GM21723 (cell line): ENCODE measurements around the gene TUBAL3.
A peak's percentile ranks its signal among the peaks of the same experiment; 100 is the strongest.

ENCODE experiments used
- ATAC-seq: cut with Tn5 transposase; IDR thresholded peaks from one replicate; pipeline ENCODE4 v1.9.1; 2021; ENCODE audit warnings: mild to moderate bottlenecking, moderate library complexity; ENCODE audit not compliant: unreplicated experiment

TUBAL3 gene

DNA sequence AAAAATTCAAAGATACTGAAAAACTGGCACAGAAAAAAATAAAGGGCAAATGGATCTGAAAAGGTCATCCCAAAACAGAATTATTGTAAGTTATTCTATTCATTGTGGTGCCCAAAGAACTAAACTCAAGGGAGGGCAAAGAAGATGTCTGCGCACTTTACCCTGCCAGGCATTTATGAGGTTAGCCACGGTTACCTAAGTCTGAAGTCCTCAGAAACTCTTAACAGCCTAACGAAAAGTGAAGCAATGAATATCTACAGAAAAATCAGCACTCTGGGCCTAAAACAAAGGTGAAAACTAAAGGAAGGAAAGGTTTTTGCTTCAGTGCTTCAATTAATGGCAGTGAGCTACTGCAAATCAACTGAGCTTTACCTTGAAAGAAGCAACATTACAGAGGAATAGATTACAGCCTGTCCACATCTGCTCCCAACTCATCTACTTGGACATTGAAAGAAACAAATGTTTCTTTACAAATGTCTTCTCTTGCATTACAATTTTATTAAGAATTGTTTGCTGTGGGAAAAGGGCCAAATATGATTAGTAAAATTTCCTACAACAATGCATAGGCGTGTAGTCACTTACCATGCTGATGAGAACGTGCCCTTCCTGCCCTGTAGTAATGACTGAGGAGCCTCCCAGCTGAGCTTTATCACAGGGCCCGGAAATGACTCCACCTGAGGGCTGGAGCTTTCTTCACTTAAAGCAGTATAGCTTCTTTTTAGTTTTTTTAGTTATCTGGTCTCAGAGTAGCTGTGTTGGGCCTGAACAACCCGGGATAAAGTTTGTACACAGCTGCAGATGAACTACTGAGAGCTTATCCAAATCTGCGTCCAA is at the start of gene TUBAL3:
Gene TUBAL3, minus strand, starts transcription at position 621 of the 834 bp plus-strand sequence. Its CDS starts 36 bp downstream, at position 585.
- no peak for ATAC-seq

DNA sequence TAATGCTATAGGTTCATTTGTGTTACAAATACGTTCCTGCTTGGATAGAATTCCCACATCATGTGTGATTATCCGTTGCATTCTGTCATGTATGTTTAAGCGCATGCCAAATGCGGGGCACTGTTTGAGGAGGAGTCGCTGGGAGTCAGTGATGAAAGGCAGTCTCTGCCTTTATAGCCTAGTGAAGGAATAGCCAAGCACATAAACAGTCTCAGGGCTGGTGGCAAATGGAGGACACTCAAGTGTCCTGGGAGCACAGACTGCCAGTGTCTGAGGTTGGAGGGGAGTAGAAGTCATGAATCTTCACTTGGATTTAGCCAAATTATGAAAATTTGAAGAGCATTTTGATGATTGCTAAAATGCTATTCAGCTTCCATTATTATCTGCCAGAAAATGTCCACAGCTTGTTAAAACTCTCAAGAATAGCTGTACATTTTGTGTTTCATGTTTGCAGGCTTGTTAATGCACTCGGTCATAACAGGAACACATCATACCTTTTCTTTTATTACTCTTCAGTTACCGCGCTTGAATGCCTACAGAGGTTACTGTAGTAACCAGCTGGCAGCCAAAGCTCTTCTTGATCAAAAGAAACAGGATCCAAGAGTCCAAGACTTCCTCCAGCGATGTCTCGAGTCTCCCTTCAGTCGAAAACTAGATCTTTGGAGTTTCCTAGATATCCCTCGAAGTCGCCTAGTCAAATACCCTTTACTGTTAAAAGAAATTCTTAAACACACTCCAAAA is 49.3 kb upstream of the TUBAL3 start:
- ATAC-seq, result no peak

DNA sequence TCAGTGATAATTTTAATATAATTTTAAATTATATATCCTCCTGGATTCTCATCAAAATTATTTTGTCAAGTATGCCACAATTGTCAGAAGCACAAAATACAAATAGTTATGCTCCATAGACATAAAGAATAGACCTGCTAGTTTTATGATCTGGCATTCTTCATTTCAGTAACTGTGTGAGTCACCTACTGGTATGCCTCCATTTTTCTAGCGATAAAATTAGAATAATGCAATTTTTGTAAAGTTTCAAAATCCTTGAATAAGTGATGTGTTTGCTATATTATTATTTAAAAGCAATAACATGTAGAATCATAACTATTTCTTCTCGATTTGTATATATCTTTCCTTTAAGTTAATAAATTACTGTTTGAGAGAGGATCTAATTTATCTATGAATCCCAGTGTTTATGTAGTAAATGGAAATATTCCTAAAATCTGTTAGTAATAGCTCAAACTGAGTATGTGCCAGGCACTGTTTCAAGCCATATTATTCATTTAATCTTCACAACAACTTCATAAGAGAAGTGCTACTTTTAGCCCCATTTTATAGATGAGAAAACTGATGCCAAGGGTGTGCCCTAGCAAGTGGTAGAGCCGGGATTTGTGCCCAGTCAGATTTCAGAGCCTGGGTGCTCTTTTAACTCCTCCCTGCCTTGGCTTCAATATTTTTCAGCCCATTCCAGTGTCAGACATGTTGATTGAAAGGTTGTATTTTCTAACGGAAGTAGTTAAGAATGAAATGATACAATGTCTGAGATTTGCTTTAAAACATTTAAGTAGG is 46.2 kb upstream of the TUBAL3 start:
- ATAC-seq, result no peak

DNA sequence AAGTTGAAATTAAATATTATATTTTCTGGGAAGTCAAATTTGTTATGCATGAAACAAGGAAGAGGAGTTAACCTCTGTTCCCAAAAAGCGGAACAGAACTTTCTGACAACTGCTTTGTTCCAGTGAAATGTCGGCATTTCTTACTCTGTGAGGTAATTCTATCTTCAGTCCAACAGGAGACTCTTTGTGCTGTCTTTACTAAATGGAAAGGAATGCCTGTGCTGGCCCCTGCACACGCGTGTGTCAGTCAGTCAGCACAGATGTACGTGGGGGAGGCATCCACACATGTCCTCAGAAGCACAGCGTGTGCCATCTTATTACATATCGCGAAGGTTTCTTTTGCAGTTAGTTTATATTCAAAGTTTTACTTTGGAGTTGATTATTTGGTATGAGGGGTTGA is 45.2 kb upstream of the TUBAL3 start:
- no peak for ATAC-seq

DNA sequence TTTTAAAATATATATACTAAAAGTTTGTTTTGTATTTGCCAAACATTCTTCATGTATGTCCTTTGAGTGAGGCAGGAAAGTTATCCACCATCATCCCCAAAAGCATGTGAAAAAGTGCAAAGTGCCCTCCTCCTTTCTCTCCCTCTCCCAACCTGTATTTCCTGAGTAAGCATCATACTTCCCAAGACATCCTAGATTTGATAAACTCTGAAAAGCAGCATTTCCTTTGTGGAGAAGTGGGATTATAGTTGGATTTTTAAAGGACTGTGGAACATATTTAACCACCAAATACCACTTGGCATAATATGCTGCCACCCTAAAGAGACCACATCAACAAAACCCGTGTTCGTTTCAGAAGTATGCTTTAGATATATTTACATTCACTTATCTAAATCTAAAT is 44.6 kb upstream of the TUBAL3 start:
- no peak for ATAC-seq

DNA sequence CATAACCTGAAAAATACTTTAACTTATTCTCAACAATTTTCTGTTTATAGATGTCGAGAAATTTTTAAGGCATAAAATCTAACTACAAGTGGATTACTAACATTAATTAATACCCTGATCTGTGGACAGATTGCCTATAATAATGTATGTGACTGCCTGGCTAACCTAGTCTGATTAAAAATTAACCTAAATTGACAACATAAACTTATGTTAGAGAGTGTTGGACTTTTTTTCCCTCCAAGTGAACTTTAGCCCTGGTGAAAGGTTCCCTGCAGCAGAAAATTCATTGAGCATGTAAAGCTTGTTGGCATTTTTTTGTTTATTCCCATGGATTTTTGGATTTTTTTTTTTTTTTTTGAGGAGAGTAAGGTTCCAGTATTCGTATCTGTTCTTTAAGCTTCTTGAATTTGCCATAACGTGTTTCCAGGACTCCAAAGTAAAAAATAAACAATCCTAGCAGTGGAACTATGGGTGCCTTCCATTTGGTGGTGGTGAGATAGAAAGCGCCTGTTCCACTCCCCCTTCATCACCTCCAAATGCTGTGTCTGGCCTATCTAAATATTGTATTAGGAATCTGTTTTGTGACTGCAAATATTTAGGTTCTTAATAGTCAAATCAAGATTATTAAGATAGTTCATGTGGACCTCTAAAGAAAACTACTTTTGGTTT is 43.8 kb upstream of the TUBAL3 start:
- ATAC-seq, result no peak

DNA sequence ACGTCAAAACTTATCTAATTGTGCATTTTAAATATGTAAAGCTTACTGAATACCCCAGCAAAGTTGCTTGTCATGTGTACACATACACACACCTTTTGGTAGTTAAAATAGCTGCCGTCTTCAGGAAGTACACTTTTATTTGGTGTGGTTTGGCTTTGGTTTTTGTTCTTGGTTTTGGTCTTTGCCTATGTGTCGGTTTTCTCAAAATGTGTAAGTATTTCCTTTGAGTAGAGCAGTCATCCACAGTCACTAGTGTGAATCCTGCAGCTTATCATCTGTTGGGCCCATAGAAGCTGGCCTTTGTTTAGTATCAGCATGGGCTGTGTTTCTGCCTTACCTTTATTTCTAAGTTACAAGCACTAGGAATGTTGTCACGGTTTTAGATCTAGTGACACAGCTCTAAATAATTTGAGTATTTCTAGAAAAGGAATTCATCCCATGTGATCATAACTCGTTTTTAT is 43.0 kb upstream of the TUBAL3 start:
- ATAC-seq, result peak; percentile 64

DNA sequence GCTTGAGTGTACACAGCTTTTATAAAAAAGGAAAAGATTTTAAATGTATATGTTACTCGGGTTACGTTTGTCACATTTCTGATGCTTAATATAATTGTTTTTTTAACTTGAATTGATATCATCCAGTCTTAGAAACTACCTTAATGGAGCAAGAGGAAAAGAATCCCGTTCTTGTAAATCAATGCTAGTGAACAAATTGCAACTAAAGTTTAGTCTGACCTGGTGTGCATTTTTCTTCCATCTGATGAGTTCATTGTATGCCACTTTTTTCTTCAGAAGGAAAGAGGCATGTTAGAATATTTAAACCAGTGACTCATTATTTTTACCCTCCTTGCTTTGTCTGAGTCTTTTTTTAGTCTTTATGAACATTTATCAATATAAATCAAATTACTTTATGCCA is 42.4 kb upstream of the TUBAL3 start:
- ATAC-seq, result no peak

DNA sequence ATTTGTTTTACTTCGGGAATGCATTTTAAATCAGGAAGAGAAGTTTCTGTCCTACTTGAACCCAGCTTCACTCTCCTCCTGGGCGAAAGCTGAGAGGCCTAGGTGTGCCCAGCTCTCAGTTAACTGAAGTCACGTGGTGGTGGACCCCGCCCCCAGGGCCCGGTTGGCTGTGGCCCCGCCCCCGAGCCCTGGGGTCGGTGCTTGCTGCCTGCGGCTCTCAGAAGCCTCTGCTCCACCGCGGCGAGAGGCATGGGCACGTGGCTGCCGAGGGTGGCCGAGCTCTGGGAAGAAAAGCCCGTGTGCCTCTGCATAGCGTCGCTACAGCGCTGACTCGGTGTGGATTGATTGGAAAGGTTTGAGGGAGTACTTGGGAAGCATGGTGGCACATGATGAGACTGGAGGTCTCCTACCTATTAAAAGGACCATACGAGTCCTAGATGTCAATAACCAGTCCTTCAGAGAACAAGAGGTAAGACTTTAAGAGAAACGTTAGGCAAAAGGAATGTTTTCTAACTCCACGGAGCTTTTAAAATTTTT is 41.8 kb upstream of the TUBAL3 start:
- ATAC-seq, result no peak

DNA sequence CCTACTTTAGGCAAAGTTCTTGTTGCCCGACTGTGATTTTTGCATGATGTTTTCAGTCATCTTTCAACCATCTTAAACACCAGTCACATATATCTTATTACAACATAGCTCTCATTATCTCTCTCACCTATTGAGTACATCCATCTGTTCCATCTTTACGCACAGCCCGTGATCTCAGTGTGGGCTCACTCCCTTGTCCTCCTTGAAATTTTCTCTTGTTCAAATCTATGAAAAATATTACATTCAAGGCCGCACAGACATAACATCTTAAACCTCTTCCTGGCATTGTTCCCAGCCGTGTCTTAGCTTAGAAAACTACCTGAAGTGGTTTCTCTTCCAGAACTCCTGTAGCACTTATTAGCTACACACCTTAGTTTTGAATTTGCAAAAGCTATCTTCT is 40.4 kb upstream of the TUBAL3 start:
- ATAC-seq, result no peak

DNA sequence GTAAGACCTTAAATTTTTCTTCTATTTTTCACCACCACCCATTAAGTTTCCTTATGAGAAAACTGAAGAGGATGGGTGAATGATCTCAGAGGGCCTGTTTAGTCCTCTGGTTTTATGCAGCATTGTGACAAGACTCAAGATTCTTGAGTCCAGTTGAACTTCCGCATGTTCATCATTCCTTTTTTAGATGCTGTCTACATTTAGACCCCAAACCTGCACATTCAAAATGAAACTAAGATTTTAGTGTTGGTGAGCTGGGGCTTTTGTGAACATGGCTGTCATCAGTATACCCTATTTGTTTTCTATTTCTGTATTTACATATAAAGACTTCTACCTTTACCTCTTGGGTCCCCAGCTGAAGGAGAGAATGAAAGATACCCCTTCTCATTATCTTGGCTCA is 38.8 kb upstream of the TUBAL3 start:
- peak; percentile 75 for ATAC-seq

DNA sequence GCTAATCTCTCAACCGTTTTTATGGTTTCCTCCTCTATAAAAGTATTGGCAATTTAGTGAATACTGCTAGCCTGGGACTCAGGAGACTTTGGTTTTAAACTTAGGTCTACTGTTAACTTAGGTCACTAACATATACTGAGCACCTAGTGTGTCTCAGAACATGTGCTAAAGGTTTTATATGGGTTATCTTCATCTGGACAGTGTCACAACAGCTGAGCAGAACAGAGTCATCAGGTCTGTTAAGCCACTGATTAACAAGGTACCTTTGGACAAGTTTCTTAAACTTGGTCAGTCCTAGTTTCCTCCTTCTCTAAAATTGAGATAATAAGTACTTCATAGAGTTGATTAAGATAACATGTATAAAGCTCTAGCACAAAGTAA is 38.4 kb upstream of the TUBAL3 start:
- peak; percentile 12 for ATAC-seq

DNA sequence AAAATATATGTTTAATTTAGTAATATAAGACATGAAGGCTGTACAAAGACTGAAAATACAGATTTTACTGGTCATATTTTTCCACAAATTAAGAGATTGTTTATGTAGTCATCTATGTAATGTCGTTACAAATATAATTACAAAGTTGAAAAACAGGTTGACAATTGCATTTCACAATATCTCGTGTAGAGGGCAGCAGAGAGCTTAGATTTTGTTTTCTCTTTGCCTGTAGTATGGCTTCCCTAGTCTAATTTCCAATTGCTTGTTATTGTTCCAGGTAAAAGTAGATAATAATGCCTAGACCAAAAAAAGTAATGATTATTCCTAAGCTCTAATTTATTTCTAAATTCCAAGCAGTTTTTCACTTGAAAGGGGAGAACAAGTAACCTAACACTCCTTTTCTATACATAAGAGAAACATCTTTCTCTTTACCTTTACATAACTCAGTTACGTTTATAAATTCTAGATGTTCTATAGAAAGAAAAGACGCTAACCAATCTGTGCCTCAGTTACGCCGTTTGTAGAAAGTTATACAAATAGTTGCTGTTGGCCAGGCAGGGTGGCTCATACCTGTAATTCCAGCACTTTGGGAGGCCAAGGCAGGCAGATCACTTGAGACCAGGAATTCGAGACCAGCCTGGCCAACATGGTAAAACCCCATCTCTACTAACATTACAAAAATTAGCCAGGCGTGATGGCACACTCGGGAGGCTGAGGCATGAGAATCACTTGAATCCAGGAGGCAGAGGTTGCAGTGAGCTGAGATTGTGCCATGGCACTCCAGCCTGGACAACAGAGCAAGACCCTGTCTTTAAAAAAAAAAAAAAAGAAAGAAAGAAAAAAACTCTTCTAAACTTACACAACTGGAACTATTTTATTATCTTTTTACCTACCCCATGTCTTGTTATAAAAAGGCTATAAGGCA is 37.7 kb upstream of the TUBAL3 start:
- ATAC-seq, result no peak

DNA sequence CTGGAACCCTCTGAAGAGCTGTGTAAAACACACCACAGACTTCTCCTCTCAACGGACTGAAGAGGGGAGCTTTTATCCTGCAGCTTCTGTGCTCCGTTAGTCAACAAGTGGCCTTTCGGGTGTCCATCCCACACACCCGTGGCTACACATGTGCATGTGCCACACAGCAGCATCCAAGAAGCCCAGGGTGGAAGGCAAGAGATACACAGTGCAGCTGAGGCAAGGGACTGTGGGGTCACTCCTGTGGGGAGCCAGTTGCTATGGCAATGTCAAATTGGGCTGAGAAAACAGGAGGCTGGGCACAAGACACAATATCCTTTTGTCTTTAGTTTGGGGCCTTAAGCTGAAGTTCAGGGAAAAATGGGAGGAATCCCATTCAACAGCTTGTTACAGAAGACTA is 36.5 kb upstream of the TUBAL3 start:
- no peak for ATAC-seq

DNA sequence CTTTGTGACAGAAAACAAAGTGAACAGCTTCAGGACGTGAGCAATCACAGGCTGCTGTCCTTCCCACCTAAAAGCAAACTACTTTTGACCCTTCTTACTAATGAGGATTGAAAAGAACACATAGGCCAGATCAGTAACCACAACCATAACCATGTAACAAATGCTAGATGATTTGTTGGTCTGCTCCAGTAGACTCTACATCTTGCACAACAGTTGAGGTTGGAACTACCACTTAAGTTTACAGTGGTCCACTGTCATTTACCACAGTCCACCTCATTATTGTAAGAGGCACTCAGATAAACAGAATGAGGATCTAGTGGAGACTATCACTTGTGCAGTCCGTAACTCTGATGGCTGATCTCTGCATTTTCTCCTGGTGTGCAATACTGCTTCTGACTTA is 35.6 kb upstream of the TUBAL3 start:
- no peak for ATAC-seq

DNA sequence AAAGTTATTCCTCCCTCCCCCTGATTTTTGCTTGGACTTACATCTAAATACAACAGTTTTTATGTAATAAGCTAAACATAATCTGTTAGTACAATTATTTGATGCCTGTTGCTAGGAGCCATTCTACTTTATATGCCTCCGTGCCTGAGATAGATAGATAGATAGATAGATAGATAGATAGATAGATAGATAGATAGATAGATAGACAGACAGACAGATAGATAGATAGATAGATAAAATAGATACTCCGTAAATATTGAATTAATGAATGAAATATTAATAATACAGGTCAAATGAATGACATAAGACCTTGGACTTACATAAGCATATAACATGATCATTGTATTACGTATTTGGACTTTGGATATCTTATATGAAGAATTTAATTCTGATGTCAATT is 30.7 kb upstream of the TUBAL3 start:
- no peak for ATAC-seq

DNA sequence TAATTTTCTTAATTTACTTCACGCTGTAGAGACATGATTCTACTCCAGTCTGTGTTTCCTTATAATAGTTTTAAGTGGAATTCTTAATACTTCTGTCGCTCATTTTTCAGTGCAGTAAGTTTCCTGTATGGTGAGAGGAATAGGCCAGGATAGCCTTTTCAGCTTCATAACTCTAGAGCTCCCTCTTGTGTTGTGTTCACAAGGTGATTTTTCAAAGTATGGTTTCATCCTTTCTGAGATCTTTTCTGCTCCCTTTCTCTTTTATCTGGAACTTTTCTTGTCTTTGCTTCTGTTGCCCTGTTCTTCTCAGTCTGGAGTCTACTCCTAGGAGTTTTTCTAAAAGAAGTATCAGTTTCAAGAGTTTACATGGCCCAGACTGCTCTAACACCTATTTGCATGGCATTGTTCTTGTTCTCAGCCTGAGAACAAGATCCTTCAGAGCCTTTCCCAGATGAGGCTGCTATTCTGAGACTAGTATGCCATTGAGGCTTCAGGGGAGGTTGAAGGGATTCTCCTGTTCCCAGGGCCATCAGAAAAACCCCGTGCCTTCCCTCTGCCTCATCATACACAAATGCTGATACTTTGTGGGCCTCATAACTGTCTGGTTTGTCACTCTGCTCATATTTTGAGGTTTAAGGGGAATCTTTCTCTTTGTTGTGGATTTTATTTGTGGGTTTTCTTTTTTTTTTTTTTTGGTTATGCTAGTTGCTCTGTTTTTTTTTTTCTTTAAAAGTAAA is 29.6 kb upstream of the TUBAL3 start:
- peak; percentile 75 for ATAC-seq

DNA sequence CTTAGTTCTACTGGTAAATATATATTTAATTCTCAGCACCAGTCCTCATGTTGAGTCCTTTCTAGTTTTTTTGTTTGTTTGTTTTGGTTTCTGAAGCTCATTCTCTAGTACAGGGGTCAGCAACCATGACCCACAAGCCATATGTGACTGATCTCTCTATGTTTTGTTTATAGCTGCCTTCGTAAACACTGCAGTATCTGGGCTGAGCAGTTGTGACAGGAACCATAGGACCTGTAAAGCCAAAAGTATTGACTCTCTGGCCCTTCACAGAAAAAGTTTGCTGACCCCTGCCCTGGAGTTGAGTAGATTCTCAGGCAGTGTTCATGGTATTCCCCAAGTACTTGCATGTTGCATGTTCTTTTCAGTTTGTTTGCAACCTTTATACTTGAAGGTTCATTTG is 28.6 kb upstream of the TUBAL3 start:
- no peak for ATAC-seq

DNA sequence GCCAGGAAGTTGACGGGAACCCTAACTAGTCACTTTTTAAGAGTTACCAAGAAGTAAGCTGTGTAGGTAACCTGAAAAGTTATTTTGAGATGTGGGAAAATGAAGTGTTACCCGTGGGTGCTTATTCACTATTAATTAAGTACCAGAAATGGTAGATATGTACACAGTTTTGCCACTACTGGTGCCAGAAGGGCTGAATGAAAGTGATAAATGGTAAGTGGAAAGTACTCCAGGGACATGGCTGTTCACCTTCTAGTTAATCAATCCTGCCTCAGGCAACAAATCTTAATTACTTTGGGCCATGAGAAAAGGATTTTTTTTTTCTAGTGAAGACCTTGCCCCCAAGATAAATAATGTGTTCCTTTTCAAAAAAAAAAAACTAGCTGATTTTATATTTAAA is 23.5 kb upstream of the TUBAL3 start:
- ATAC-seq, result no peak
